ENCODE data around the gene DENND1A. TPM values are rescaled to one million over a fixed set of nuclear protein-coding genes. Genes with fewer than 3 reads are reported as not detected.

Gene DENND1A
- total and polyA plus RNA-seq, 4 donors: 7.9 to 22.0 (median 13.9) TPM

GRCh38 chr9:123861086-123861755 is 68.7 kb downstream of the DENND1A start:
- no peak for TF ChIP-seq REST (IDR thresholded peaks at IDR 0.05)
- TF ChIP-seq RXRA (IDR thresholded peaks at IDR 0.05): peak; percentile 42 to 50
- no peak for TF ChIP-seq HNF4G (IDR thresholded peaks at IDR 0.05)
- no peak for TF ChIP-seq YY1 (IDR thresholded peaks at IDR 0.05)
- TF ChIP-seq JUND (IDR thresholded peaks at IDR 0.05): no peak
- TF ChIP-seq ZBTB33 (IDR thresholded peaks at IDR 0.05): no peak
- no peak for TF ChIP-seq ATF3 (IDR thresholded peaks at IDR 0.05)
- no peak for TF ChIP-seq CTCF (IDR thresholded peaks at IDR 0.05; ENCODE audit: low read depth, low read length, missing input control)
- no peak for TF ChIP-seq FOXA1 (IDR thresholded peaks at IDR 0.05)
- TF ChIP-seq SP1 (IDR thresholded peaks at IDR 0.05): no peak
- peak in 1 of 2 donors; percentile 15 for TF ChIP-seq RAD21 (IDR thresholded peaks at IDR 0.05)
- no peak for TF ChIP-seq TAF1 (conservative IDR thresholded peaks at IDR 0.05)
- peak in 1 of 2 donors; percentile 24 for TF ChIP-seq HNF4A (conservative IDR thresholded peaks at IDR 0.05)
- no peak for TF ChIP-seq MAX (IDR thresholded peaks at IDR 0.05)
- TF ChIP-seq NR2F2 (IDR thresholded peaks at IDR 0.05): peak; percentile 69
- no peak for TF ChIP-seq GABPA (IDR thresholded peaks at IDR 0.05 in 1 of 2, conservative IDR thresholded peaks at IDR 0.05 in 1 of 2)
- no peak for TF ChIP-seq EGR1 (IDR thresholded peaks at IDR 0.05; ENCODE audit: low read depth in 2 of 2)
- no peak for TF ChIP-seq FOXA2 (IDR thresholded peaks at IDR 0.05)
- WGBS: 44% methylated on average over 2 of the region's 2 CpGs
- H3K27ac ChIP-seq (ENCODE audit: low read depth in 1 of 2, low read length in 2 of 2): no peak overlapping the region
- peaks cover 3 to 16% (median 5%) of the 10 kb centered on the region in 4 donors for H3K4me1 ChIP-seq (ENCODE audit: control insufficient read depth in 4 of 4, insufficient read depth in 4 of 4, low read length in 3 of 4)
- no peaks in the 10 kb centered on the region for H3K27me3 ChIP-seq (ENCODE audit: control insufficient read depth in 4 of 4, insufficient read depth in 4 of 4, low read length in 3 of 4)
- no peak for DNase-seq (ENCODE audit: low spot score)
- H3K4me3 ChIP-seq (ENCODE audit: low read depth in 1 of 3, low read length in 3 of 3): no peak overlapping the region
- H3K9me3 ChIP-seq (ENCODE audit: control insufficient read depth in 4 of 4, low read length in 3 of 4): no peaks in the 10 kb centered on the region
- no peak overlapping the region for H3K9ac ChIP-seq (ENCODE audit: low read depth in 1 of 2, low read length in 2 of 2)
- no peaks in the 10 kb centered on the region for H3K36me3 ChIP-seq (ENCODE audit: control insufficient read depth in 4 of 4, insufficient read depth in 3 of 4, low read depth in 1 of 4, low read length in 3 of 4)
